NCI-H1092 (cell line): ENCODE measurements around the gene EPB41.
"Not testable (repeated sequence)": the region's sequence is repeated elsewhere in the genome, so short reads cannot be mapped to it uniquely, and the experiment has no call there.

Experiments
- DNase-seq: peaks from one replicate; lab custom pipeline; 2025; lab: John Stamatoyannopoulos, UW

The EPB41 gene

DNA sequence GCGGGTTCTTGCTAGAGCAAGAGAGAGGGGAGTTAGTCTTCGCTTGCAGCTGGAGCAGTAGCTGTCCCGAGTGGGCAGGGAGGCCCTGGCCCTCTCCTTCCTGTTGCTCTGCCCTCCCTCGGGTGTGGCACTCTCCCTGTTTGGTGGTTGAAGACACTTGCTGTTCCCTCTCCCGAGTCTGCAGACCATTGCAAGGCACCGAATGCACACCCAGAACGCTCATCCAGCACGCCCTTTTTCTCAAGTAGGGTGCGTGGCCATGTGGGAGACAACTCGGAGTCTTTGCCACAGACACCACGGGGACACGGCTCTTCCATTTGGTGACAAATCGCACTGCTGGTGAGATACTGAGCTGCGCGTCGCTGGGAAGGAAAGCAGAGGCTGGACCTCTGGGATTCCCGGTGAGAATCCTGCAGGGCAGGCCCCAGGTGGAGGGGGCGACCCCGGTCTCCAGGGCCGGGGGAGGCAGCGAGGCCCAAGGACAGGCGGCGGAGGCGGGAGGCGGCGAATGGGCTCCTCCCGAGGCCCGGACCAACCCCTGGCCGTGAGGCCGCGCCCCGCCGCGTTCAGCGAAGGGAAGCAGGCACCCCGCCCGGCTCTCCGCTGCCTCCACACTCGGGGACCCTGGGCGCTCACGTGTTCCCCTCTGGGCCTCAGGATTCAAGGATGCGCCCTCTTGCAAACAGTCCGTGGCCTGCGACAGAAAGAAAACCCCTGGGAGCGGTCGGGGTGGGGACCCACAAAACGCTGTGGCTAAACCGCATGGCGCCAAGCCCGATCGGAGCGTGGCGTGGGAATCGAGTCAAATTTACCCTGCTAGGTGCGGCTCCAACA lies 219.7 kb downstream of the EPB41 start:
- DNase-seq: no peak

DNA sequence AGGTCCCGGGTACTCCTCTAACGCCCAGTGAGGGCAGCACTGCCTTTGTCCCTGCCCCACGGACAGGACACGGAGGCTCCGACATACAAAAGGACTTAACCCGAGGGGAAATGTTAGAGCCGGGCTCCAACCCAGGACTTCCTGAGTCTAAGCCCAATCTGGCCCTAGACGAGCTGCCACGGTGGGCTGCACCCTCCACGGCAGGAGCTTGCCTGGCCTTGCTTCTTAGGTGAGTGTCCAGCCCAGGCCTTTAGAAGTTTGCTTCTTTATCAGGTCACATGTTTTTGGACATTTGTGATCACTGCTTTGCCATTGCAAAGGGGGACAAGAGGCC lies 220.3 kb downstream of the EPB41 start:
- DNase-seq: no peak

DNA sequence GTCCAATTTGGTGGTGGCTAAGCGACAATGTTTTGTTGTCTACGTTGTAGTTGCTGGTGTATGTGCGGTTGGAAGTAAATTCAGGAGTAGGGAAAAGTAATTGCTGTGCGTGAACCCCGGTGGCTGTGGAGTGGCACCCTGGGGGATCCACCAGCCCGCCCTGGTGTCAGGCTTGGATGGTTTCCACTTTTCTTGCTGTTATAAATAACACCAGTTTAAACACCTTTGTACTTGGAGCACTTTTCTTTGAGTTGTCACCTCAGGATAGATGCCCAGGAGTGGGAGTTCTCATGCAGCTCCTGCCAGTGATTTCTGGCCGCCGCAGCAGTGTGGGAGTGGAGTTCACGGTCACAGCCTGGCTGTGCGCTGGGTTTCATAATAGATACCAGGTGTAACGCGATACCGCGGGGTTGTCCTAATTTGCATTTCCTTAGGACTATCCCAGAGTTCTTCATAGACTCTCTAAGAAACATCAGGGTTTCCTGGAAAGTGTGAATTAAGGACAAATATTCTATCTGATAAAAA lies 222.1 kb downstream of the EPB41 start:
- DNase-seq: no peak

DNA sequence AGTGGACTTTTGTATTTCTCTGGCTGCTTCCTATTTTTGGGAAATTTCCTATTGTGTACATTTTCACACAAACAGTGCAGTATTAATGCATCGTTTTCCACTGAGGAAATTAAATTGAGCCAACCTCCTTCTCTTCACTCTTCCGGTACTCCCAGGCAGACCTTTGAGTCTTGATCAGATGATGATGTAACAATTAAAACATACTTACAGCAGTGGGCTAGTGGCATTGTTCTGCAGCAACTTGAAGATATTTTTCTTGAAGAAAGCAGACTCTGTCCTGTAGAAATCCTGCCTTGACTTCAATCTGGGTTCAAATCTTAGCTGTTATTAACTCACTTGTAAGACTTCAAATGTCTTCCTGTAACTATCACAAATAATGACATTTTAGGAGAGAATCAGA lies 228.3 kb downstream of the EPB41 start:
- DNase-seq: no peak

DNA sequence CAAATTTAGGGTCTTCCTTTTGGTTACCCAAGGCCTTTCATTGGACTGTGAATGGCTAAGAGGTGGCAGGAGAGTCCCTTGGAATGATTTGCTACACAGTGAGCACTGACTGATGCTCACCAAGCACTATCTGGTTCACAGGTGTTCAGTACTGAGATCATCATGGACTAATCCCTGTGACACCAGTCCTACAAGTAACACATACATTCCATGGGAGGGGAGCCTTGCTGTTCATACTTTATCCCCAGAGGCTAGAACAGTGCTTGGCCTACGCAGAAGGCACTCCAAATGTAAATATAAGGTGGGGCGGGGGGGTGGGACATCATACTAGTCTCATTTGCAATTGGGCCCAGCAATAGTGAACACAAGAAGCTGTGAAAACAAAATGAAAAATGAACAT lies 229.8 kb downstream of the EPB41 start:
- DNase-seq: no peak

DNA sequence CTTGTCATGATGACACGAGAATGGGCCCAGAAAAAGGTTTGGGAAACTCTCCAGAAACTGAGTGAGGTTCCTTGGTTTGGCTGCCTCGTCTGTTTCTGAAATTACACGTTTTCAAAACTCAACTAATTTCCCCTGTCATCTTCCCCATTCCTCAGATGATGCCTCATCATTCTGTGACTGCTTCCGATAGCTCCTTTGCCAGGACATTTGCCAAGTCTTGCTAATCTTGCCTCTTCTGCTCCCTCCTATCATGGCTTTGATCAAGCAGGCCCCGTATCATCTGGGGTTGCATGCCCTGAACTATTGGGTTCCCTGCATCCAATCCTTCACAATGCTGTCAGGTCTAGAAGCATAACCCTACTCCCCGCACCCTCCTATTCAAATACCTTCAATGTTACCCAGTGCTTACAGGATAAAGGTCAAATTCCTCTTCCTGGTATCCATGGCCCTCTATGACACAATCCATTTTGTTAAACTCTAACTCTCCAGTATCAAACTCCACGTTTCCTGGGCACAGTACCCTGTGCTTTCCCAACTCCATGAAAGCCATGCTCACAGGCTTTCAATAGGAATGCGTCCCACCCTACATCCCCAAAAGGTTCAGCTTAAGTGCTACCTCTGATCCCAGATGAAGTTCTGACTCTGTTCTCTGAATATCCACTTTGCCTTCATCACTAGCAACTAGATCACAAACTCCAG lies 231.5 kb downstream of the EPB41 start:
- no peak for DNase-seq

DNA sequence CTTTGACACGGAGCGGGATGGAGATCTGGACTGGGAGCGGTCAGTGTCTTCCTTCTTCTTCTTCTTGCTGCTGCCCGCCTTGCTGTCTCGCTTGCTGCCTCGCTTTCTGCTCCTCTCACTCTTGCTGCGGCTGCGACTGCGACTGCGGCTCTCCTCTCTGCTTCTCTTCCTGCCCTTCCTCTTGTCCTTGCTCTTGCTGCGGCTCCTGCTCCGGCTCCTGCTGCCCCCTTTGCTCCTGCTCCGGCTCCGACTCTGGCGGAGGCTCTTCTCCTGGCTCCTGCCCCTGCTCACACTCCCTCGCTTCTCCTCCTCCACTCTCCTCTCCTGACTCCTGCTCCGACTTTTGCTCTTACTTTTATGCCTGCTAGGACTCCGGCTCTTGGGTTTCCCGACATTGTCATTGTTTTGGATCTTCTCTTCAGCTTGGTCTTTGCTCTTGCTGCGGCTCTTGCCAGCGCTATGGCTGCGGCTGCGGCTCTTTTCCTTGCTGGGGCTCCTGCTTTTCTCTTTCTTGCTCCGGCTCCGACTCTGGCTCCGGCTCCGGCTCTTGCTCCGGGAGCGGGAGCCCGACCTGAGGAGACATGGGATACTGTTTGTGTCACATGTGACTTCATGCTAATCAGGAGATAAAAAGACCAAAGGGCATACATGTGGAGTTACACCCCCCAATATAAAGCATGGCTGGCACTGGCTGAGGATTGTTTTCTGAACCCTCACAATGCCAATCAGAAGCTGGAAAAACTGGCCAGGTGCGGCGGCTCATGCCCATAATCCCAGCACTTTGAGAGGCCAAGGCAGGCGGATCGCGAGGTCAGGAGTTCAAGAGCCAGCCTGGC lies 234.5 kb downstream of the EPB41 start:
- DNase-seq: no peak

DNA sequence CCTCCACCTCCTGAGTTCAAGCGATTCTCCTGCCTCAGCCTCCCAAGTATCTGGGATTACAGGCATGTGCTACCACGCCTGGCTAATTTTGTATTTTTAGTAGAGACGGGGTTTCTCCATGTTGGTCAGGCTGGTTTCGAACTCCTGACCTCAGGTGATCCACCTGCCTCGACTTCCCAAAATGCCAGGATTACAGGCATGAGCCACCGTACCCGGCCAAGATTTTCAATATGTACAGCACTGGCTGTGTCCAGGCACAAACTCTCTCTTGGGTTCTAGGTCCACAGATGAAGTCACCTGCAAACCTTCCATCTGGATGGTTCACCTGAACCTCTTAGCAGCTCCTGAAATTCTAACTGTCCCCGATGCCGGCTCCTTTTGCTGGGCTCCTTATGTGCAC lies 236.0 kb downstream of the EPB41 start:
- DNase-seq: not testable (repeated sequence)

DNA sequence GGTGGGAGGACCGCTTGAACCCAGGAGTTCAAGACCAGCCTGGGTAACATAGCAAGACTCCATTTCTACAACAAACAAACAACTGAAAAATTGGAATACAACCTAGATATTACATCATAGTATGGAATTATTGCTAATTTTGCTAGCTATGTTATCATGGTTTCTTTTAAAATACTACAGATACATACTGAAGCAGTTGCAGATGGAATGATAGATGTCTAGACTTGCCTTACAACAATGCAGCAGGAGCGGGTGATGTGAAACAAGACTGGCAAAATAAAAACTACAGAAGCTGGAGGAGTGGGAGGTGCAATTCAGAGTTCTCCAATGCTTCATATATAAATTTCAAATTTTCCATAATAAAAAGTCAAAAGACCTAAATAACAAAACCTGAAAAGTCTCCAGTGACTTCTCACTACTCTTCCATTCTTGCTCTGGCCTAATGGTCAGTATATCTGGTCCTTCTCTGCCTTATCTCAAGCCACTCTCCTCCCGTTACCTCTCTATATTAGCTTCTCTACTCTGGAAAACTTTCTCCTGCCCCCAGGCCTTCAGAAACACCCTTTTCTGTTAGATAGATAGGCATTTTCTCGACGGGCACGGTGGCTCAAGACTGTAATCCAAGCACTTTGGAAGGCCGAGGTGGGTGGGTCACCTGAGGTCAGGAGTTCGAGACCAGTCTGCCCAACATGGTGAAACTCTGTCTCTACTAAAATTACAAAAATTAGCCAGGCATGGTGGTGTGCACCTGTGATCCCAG lies 237.9 kb downstream of the EPB41 start:
- DNase-seq: no peak

DNA sequence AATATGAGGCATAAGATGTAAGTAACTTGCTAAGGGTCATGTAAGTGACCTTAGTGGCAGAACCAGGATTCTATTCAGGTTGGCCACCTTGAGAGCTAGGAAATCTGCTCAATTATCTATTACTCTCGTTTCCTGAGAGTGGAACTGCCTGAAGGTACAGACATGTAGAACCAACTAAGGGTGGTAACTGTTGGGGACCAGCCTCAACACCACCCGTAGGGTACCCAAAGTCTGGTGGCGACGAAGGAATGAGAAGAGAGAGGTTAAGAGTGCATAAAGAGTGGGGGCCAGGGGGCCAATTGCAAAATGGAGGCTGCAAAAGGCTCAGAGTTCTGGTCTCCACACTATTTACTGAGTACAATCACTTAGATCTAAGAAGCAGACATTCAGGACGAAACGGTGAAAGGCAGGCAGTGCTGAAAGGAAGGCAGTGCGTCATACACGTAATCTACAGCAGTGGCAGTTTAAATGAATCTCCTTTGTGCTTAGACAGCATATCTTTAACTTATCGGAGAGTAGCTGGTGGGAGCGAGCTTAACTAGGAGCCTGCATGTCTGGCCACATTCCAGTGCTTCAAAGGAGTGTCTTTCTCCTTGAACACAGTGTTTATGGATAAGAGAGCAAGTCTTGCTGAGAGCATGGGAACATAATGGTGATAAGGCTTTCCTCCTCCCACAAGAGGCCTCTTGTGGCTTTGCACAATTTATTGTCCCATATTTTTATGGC lies 242.3 kb downstream of the EPB41 start:
- DNase-seq: no peak

DNA sequence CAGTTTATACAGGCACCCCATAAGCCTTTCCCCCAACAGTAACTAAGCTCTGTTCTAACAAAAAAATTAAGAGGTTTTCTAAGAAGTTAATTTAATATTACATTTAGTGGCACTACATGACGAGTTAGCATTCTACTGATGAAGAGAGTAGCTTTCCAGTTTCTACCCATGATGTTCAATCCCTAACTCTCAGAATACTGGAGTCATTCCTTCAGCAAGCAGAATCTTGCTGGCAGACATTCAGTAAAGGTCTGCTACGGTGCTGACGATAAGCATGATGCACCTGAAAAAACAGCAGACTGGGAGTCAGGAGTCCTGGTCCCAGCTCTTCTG lies 242.9 kb downstream of the EPB41 start:
- no peak for DNase-seq

DNA sequence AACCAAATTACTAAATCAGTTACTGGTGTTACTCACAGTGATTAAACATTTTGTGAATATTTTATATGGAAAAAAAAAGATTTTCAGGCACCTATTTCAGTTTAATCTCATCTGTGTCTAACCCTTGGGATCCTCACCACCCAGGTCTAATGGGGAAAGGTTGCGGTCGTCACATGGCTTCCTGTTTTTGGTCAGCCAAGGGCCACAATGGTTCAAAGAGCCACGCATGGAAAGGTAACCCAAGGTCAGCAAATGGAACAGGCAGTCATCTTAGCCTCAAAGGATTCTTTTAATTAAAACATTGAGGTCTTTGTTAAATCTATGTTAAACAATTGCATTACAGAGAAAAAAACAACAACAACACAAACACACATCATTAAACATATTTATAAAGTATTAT lies 245.4 kb downstream of the EPB41 start:
- DNase-seq: no peak

DNA sequence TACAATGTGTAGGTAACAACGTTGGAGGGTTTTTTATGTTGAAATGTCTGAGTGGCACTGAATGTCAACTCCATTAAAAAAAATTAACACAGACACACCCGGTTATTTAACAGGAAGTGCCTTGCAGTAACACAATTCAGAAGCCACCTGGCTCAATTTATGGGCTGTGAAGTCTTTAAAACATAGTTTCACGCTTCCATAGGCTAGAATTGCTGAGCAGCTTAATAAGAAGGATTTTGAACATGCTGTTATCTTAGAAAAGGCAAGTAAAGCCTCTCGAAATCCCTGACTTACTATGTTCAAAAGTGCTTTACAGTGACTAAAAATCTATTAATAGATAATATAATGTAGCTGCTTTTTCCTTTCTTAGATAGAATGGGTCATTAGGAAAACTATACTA lies 247.7 kb downstream of the EPB41 start:
- no peak for DNase-seq

DNA sequence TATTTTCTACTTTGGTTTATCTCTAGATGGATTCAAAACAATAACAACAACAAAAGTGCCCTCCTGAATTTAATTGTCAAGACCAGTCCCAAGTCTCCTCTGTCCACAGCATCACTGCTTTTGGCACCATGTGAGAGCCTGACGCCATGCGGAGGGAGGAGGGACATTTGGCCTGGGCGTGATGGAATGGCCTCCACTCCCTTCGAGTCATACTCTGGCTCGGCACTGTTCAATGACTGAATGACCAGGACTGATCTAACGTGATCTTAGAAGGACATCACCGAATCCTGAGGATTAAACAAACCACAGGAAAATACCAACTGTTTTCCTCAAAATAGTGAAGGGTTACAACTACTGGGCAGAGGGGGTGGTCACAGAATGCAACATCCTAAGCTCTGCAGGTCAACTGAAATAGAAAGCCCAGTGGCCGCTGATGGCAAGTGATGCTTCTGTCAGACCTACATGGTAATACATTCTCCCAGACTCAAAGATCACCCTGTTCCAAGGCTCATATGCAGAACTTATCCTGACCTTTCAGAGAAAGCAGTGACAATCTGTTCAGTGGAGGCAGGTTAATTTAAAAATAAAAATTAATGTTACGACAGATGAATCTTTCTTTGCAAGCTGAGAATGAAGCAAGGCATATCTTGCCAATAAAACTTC lies 248.2 kb downstream of the EPB41 start:
- DNase-seq: no peak

DNA sequence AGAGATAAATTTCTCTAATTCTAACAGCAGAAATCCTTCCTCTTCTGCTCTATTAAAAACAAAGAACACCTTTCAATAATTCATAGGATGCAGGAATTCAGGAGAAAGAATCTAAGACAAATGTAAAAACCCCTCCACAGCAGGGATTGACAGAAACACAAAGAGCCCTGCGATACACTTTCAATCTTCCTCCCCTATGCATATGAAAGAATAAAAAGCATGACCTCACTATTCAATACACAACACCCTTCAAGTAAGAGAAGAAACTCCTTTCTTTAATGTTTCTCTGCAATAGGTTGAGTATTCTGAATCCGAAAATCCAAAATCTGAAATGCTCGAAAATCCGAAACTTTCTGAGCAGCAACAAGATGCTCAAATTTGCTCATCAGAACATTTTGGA lies 250.2 kb downstream of the EPB41 start:
- no peak for DNase-seq

DNA sequence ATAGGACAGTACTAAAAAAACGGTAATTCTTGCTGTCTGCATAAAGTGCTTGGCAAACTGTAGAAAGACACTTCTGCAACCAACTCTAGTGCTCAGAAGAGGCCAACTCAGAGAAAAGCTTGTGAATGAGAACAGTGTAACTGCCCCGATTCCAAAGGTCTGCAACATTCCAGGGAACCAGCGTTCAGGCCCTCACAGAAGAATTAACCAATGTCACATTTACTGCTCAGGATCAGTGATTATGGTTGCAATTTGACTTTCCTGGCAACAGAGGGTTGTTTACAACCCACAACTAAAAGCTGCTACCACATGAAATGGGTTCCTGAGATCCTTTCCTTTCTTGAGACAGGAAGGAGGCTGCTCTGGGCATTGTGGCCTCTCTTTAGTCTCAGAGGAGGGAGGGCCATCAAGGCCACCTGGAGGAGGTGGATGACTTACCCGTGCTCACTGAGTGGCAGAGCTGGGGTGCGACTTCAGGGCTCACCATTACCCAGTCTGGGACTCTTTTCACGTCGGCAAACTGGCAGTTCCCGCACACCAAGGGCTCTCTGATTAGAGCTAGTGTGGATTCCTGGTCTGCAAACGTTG lies 252.0 kb downstream of the EPB41 start:
- DNase-seq: no peak

DNA sequence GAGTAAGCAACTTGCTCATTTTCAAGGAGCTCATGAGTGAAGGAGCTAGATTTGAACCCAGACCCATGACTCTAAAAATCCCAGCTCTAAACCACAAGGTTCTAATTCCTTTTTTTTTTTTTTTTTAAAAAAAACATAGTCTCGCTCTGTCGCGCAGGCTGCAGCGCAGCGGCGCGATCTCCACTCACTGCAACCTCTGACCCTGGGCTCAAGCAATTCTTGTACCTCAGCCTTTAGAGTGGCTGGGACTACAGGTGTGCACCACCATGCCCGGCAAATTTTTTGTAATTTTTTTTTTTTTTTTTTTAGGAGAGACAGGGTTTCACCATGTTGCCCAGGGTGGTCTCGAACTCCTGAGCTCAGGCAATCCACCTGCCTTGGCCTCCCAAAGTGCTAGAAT lies 253.5 kb downstream of the EPB41 start:
- DNase-seq: no peak
